Measurements from ENCODE around the gene ADAM15. TPM values are rescaled to one million over a fixed set of nuclear protein-coding genes. Genes with fewer than 3 reads are reported as not detected.

ADAM15 gene
- total and polyA plus RNA-seq, 2 donors (not counting 3 experiments of a cell fraction or from before 2014, with no cell fraction given): 295 to 299 TPM

GRCh38 chr1:155073377-155074242 is 22.5 kb downstream of the ADAM15 start:
- H2AFZ ChIP-seq (ENCODE audit: low read depth, low read length): no peak overlapping the region
- H3K27ac ChIP-seq (ENCODE audit: insufficient read depth, low read depth, low read length): no peak overlapping the region
- ChIA-PET CTCF (interaction anchor here (0.9 to 2.4 kb wide), 4 partner anchors 9 to 56 kb away, joined by 3 to 7 read pairs (median 6); partner anchors contain the start of gene EFNA4), POLR2A (no interaction called here)
- intact Hi-C loops (cut with micrococcal nuclease) (no loop called here), dilution Hi-C loops (cut with MboI; ENCODE audit: extremely low pct_ligation_motif_present, low sequenced_read_pairs) (no loop called here)
- no TSS peak for BruUV-seq (replicated peaks)
- peaks cover 4 to 6% of the 10 kb centered on the region in 2 experiments for H3K36me3 ChIP-seq (ENCODE audit: control insufficient read depth in 2 of 2, extremely low read depth in 1 of 2, insufficient read depth in 2 of 2, low read length in 2 of 2)
- H3K9ac ChIP-seq (replicated peaks; ENCODE audit: extremely low read depth, insufficient read depth, low read length): no peak overlapping the region
- H3K4me3 ChIP-seq (replicated peaks in 1 of 3; ENCODE audit: insufficient read depth in 1 of 3, low read depth in 1 of 3, low read length in 3 of 3): no peak overlapping the region
- no peak overlapping the region for H3K4me2 ChIP-seq (ENCODE audit: insufficient read depth, low read length)
- H3K9me1 ChIP-seq (replicated peaks; ENCODE audit: control insufficient read depth, extremely low read depth, insufficient read depth, low read length): no peaks in the 10 kb centered on the region
- H3K9me3 ChIP-seq (replicated peaks; ENCODE audit: control insufficient read depth, insufficient read depth, low read length): no peaks in the 10 kb centered on the region
- no peaks in the 10 kb centered on the region for H3K79me2 ChIP-seq (ENCODE audit: control insufficient read depth, insufficient read depth, low read length)
- no peak for TF ChIP-seq POLR2AphosphoS5 (IDR thresholded peaks at IDR 0.05; ENCODE audit: insufficient read depth, low read depth, low read length)
- no peak for TF ChIP-seq MYC (IDR thresholded peaks at IDR 0.05; ENCODE audit: low read depth, low read length)
- TF ChIP-seq CTCF (IDR thresholded peaks at IDR 0.05; ENCODE audit: extremely low read depth in 1 of 2, insufficient read depth in 1 of 2, low read depth in 1 of 2, low read length in 2 of 2): no peak
- TF ChIP-seq MAX (IDR thresholded peaks at IDR 0.05; ENCODE audit: insufficient read depth, insufficient read length): no peak
- TF ChIP-seq POLR2A (IDR thresholded peaks at IDR 0.05; ENCODE audit: low read depth, low read length): no peak
- no peak for TF ChIP-seq EZH2 (IDR thresholded peaks at IDR 0.05; ENCODE audit: borderline replicate concordance, low read depth, low read length, severe bottlenecking)
- DNase-seq (ENCODE audit: low read depth, low spot score) (no peak), FAIRE-seq (no peak)
- H3K4me1 ChIP-seq (ENCODE audit: control insufficient read depth, extremely low read depth, insufficient read depth, low read length): no peaks in the 10 kb centered on the region
- H4K20me1 ChIP-seq (replicated peaks; ENCODE audit: control insufficient read depth, extremely low read depth, insufficient read depth, low read length): no peaks in the 10 kb centered on the region
- H3K27me3 ChIP-seq (ENCODE audit: control insufficient read depth in 2 of 2, insufficient read depth in 2 of 2, low read length in 2 of 2): peaks cover 0 to 4% of the 10 kb centered on the region in 2 experiments

All from endothelial cell of umbilical vein (primary cell).